CD14-positive monocyte (primary cell): ENCODE measurements around the gene BFSP2. TPM values are rescaled to one million over a fixed set of nuclear protein-coding genes. Genes with fewer than 3 reads are reported as not detected.

ENCODE experiments used
- DNase-seq, 3 donors: peaks; one replicate each; pipeline ENCODE4 v3.0.0-alpha.2; 2011 to 2022
- H2AFZ ChIP-seq: 2 replicates; pipeline ENCODE4 v1.6.0; 2012; ENCODE audit warnings: mild to moderate bottlenecking, low read depth, low read length, inconsistent platforms; ENCODE audit not compliant: insufficient read depth, poor library complexity, severe bottlenecking
- H3K27ac ChIP-seq, 2 donors: 1 replicate in 1 of 2; 2 replicates in 1 of 2; pipeline ENCODE4 v1.5.1; 2012 to 2013; ENCODE audit warnings: low read length in 2 of 2, control low read depth in 1 of 2, inconsistent platforms in 1 of 2, low read depth in 1 of 2, mild to moderate bottlenecking in 1 of 2
- H3K27me3 ChIP-seq, 2 donors: one replicate each; pipeline versions ENCODE4 v1.6.0 to v1.6.1; 2011 to 2013; ENCODE audit warnings: low read length in 2 of 2; ENCODE audit not compliant: control insufficient read depth in 2 of 2, insufficient read depth in 2 of 2
- H3K36me3 ChIP-seq, 2 donors: replicated peaks in 1 of 2; 1 replicate in 1 of 2; 2 replicates in 1 of 2; pipeline versions ENCODE4 v1.5.1 to v1.6.1; 2012 to 2013; ENCODE audit warnings: low read length in 2 of 2, control low read depth in 1 of 2, inconsistent platforms in 1 of 2, mild to moderate bottlenecking in 1 of 2; ENCODE audit not compliant: insufficient read depth in 2 of 2, control insufficient read depth in 1 of 2
- H3K4me1 ChIP-seq, 2 donors: 1 replicate in 1 of 2; 2 replicates in 1 of 2; pipeline versions ENCODE4 v1.5.1 to v1.6.1; 2012 to 2013; ENCODE audit warnings: low read length in 2 of 2, control low read depth in 1 of 2, inconsistent platforms in 1 of 2, mild to moderate bottlenecking in 1 of 2, moderate library complexity in 1 of 2; ENCODE audit not compliant: insufficient read depth in 2 of 2, control insufficient read depth in 1 of 2
- H3K4me2 ChIP-seq: replicated peaks from 2 replicates; pipeline ENCODE3; 2012; ENCODE audit warnings: low read length, moderate library complexity, mild to moderate bottlenecking; ENCODE audit not compliant: poor library complexity, severe bottlenecking; ENCODE audit errors: extremely low read depth
- H3K4me3 ChIP-seq, 3 experiments: fragments of 200-600 bp in 1 of 3; sonication (generic) in 1 of 3; replicated peaks in 1 of 3; 1 replicate in 2 of 3; 2 replicates in 1 of 3; pipeline ENCODE4 v1.5.1; 2011 to 2013; ENCODE audit warnings: low read length in 3 of 3, mild to moderate bottlenecking in 3 of 3, control low read depth in 2 of 3, low read depth in 2 of 3, inconsistent platforms in 1 of 3, moderate library complexity in 1 of 3
- H3K79me2 ChIP-seq: 2 replicates; pipeline ENCODE4 v1.6.0; 2012; ENCODE audit warnings: mild to moderate bottlenecking, control low read depth, inconsistent platforms, low read length, moderate library complexity; ENCODE audit not compliant: insufficient read depth
- H3K9ac ChIP-seq: 2 replicates; pipeline ENCODE4 v1.6.0; 2017; ENCODE audit warnings: low read length, mild to moderate bottlenecking; ENCODE audit not compliant: insufficient read depth, poor library complexity, severe bottlenecking
- H3K9me3 ChIP-seq, 2 donors: replicated peaks in 1 of 2; 1 replicate in 1 of 2; 2 replicates in 1 of 2; pipeline versions ENCODE4 v1.5.1 to v1.6.1; 2012 to 2013; ENCODE audit warnings: low read length in 2 of 2, control low read depth in 1 of 2; ENCODE audit not compliant: control insufficient read depth in 1 of 2, insufficient read depth in 1 of 2
- H4K20me1 ChIP-seq: 2 replicates; pipeline ENCODE4 v1.6.0; 2012; ENCODE audit warnings: mild to moderate bottlenecking, low read length, control low read depth, moderate library complexity; ENCODE audit not compliant: insufficient read depth
- H3K27ac Mint-ChIP-seq, 7 donors: one replicate each; pipeline ENCODE4 v1.8.0; 2020; ENCODE audit warnings: mild to moderate bottlenecking in 7 of 7, mixed read lengths in 7 of 7, moderate library complexity in 6 of 7, inconsistent platforms in 2 of 7
- H3K27me3 Mint-ChIP-seq, 3 donors: one replicate each; pipeline ENCODE4 v1.8.0; 2021 to 2022; ENCODE audit warnings: low read depth in 3 of 3, mild to moderate bottlenecking in 3 of 3, mixed read lengths in 3 of 3, moderate library complexity in 3 of 3, inconsistent platforms in 1 of 3
- H3K36me3 Mint-ChIP-seq, 2 donors: one replicate each; pipeline ENCODE4 v1.8.0; 2020; ENCODE audit warnings: mixed read lengths in 2 of 2, inconsistent platforms in 1 of 2, mild to moderate bottlenecking in 1 of 2
- H3K4me1 Mint-ChIP-seq: one replicate; pipeline ENCODE4 v1.8.0; 2020; ENCODE audit warnings: mild to moderate bottlenecking, mixed read lengths
- H3K4me3 Mint-ChIP-seq, 2 donors: one replicate each; pipeline ENCODE4 v1.8.0; 2020; ENCODE audit warnings: mild to moderate bottlenecking in 2 of 2, mixed read lengths in 2 of 2, moderate library complexity in 1 of 2
- H3K9me3 Mint-ChIP-seq, 7 donors: one replicate each; pipeline ENCODE4 v1.8.0; 2020 to 2022; ENCODE audit warnings: mixed read lengths in 7 of 7, mild to moderate bottlenecking in 6 of 7, moderate library complexity in 6 of 7, inconsistent platforms in 2 of 7
- CTCF ChIP-seq: fragments of 200-600 bp; IDR thresholded peaks from one replicate; pipeline ENCODE4 v1.8.0; 2022; ENCODE audit warnings: antibody characterized with exemption, mild to moderate bottlenecking
- WGBS: methylation state at CpG from one replicate; pipeline ENCODE4 v1.1.5; 2013; ENCODE audit warnings: missing lambda C conversion rate; ENCODE audit not compliant: insufficient coverage; 5-methylcytosine and 5-hydroxymethylcytosine counted together
- intact Hi-C, 2 donors: fragments of 100-400 bp; cut with micrococcal nuclease; formaldehyde crosslinking; loops; one replicate each; pipeline versions ENCODE4 v1.15.0 to v1.15.1; 2023
- polyA plus RNA-seq, 3 donors: library from polyadenylated mRNA; depleted of rRNA in 1 of 3; unstranded in 2 of 3; stranded (reverse) in 1 of 3; fragments of 300-500 nt in 2 of 3; fragments of >200 nt in 1 of 3; fragmentation: Illumina TruSeq in 2 of 3; gene quantifications; 1 replicate in 2 of 3; 2 replicates in 1 of 3; pipeline ENCODE4 v1.2.3, GENCODE V29; 2012 to 2021

BFSP2 gene
- polyA plus RNA-seq, 3 donors = not detected

- H3K79me2 ChIP-seq = no peaks in the 10 kb centered on the region
Observed at GRCh38 chr3:133424937-133425869, 25.3 kb downstream of the BFSP2 start.

DNA sequence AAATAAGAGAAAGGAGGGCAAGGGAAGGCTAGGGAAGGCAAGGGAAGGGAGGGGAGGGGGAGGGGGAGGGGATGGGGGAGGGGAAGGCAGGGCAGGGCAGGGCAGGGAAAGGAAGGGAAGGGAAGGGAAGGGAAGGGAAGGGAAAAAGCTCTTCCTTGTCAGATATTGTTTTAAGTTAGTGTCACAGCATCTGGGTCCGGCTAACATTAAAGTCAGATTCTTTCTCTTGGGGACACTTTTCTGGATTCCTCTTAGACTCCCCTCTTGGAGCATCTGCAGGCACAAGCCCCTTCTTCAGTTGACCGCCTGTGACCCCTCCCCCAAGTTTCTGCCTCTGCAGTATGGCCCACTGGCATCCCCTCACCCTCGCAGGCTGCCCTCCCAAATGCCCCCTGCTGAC, 26.0 kb downstream of the BFSP2 start:
- WGBS = 100% methylated on average over 2 of the region's 3 CpGs
- Histone ChIP-seq H4K20me1 (no peaks in the 10 kb centered on the region), H3K27me3 (no peaks in the 10 kb centered on the region), H3K4me1 (no peaks in the 10 kb centered on the region), H3K4me3 (no peak overlapping the region), H3K79me2 (no peaks in the 10 kb centered on the region), H2AFZ (no peak overlapping the region), H3K9me3 (no peaks in the 10 kb centered on the region), H3K27ac (no peak overlapping the region), H3K36me3 (no peaks in the 10 kb centered on the region), H3K9ac (no peak overlapping the region), H3K4me2 (no peak overlapping the region)
- Mint-ChIP-seq H3K27me3 (peaks cover 0 to 5% (median 2%) of the 10 kb centered on the region in 3 donors), H3K27ac (peak overlapping the region in 2 of 7 donors; percentile 6 to 33), H3K4me3 (no peak overlapping the region), H3K9me3 (peaks cover 0 to 1% (median 0%) of the 10 kb centered on the region in 7 donors), H3K4me1 (peaks cover 3% of the 10 kb centered on the region), H3K36me3 (no peaks in the 10 kb centered on the region)
- no peak for TF ChIP-seq CTCF
- intact Hi-C loops = no loop called here
- DNase-seq = no peak

More at GRCh38 chr3:133424937-133425869, 25.3 kb downstream of the BFSP2 start:
- H3K27me3 Mint-ChIP-seq = peaks cover 0 to 4% (median 2%) of the 10 kb centered on the region in 3 donors
- peak overlapping the region in 1 of 7 donors; percentile 49 for H3K27ac Mint-ChIP-seq
- DNase-seq = no peak
- Histone ChIP-seq H3K4me3 (no peak overlapping the region), H4K20me1 (no peaks in the 10 kb centered on the region), H3K27ac (no peak overlapping the region), H3K27me3 (no peaks in the 10 kb centered on the region), H3K4me2 (no peak overlapping the region), H3K36me3 (no peaks in the 10 kb centered on the region), H3K9me3 (no peaks in the 10 kb centered on the region), H2AFZ (no peak overlapping the region), H3K4me1 (no peaks in the 10 kb centered on the region), H3K9ac (no peak overlapping the region)
- WGBS = 74% methylated on average over 5 of the region's 9 CpGs
- intact Hi-C loops = loop anchor here in 1 of 2 donors (5.0 kb wide), 1 partner anchor 698 kb away; no protein-coding TSS in a partner anchor
- H3K4me3 Mint-ChIP-seq = no peak overlapping the region
- peaks cover 0 to 1% (median 0%) of the 10 kb centered on the region in 7 donors for H3K9me3 Mint-ChIP-seq
- no peaks in the 10 kb centered on the region for H3K36me3 Mint-ChIP-seq
- no peak for TF ChIP-seq CTCF
- peaks cover 3% of the 10 kb centered on the region for H3K4me1 Mint-ChIP-seq
